GM23338 (cell line): Measurements from ENCODE around the gene C1QTNF4. TPM values are rescaled to one million over a fixed set of nuclear protein-coding genes. Genes with fewer than 3 reads are reported as not detected.

Source experiments
- ATAC-seq: fragments of 200-7000 bp; cut with Tn5 transposase; 3 replicates; pipeline ENCODE4 v1.9.1; 2020
- DNase-seq: peaks from one replicate; pipeline ENCODE4 v3.0.0-alpha.2; 2015; ENCODE audit warnings: low spot score
- H2AFZ ChIP-seq: fragments of 200-600 bp; sonication (generic); 2 replicates; pipeline ENCODE4 v1.8.0; 2016; ENCODE audit warnings: antibody characterized with exemption, mild to moderate bottlenecking, moderate library complexity
- H3F3A ChIP-seq: fragments of 200-600 bp; sonication (generic); replicated peaks from 2 replicates; pipeline ENCODE4 v1.8.0; 2017; ENCODE audit warnings: antibody characterized with exemption, mixed run types, low read depth
- H3K27ac ChIP-seq: fragments of 200-600 bp; sonication (generic); 2 replicates; pipeline ENCODE4 v1.6.1; 2016; ENCODE audit warnings: low read depth
- H3K27me3 ChIP-seq: fragments of 200-600 bp; sonication (generic); 2 replicates; pipeline ENCODE4 v1.8.0; 2016; ENCODE audit warnings: mild to moderate bottlenecking, mixed run types, moderate library complexity; ENCODE audit not compliant: insufficient read depth
- H3K36me3 ChIP-seq: fragments of 200-600 bp; sonication (generic); 2 replicates; pipeline ENCODE4 v1.8.0; 2016; ENCODE audit warnings: mild to moderate bottlenecking; ENCODE audit not compliant: insufficient read depth
- H3K4me1 ChIP-seq: fragments of 200-600 bp; sonication (generic); 2 replicates; pipeline ENCODE4 v1.8.0; 2016; ENCODE audit warnings: mild to moderate bottlenecking, moderate library complexity; ENCODE audit not compliant: insufficient read depth
- H3K4me2 ChIP-seq: fragments of 200-600 bp; sonication (generic); 2 replicates; pipeline ENCODE4 v1.7.1; 2017; ENCODE audit warnings: mixed run types
- H3K4me3 ChIP-seq: fragments of 200-600 bp; sonication (generic); 2 replicates; pipeline ENCODE4 v1.6.1; 2016; ENCODE audit warnings: mixed run types
- H3K79me2 ChIP-seq: fragments of 200-600 bp; sonication (generic); replicated peaks from 2 replicates; pipeline ENCODE4 v1.8.0; 2017; ENCODE audit warnings: mild to moderate bottlenecking; ENCODE audit not compliant: insufficient read depth
- H3K9me2 ChIP-seq: fragments of 200-600 bp; sonication (generic); 2 replicates; pipeline ENCODE4 v1.8.0; 2017; ENCODE audit not compliant: insufficient read depth
- H4K20me1 ChIP-seq: fragments of 200-600 bp; sonication (generic); replicated peaks from 2 replicates; pipeline ENCODE4 v1.8.0; 2017; ENCODE audit warnings: mild to moderate bottlenecking; ENCODE audit not compliant: insufficient read depth
- H3K27ac Mint-ChIP-seq: 2 replicates; pipeline ENCODE4 v1.8.0; 2020; ENCODE audit warnings: inconsistent platforms, mild to moderate bottlenecking, moderate library complexity, mixed read lengths
- H3K27me3 Mint-ChIP-seq: 3 replicates; pipeline ENCODE4 v1.8.0; 2022; ENCODE audit warnings: low read depth, mild to moderate bottlenecking, moderate library complexity, mixed read lengths, inconsistent platforms; ENCODE audit not compliant: insufficient read depth, poor library complexity
- H3K36me3 Mint-ChIP-seq: 3 replicates; pipeline ENCODE4 v1.8.0; 2021; ENCODE audit warnings: low read depth, mild to moderate bottlenecking, inconsistent platforms, moderate library complexity, mixed read lengths
- H3K4me1 Mint-ChIP-seq: 3 replicates; pipeline ENCODE4 v1.8.0; 2020; ENCODE audit warnings: mild to moderate bottlenecking, inconsistent platforms, mixed read lengths
- H3K4me3 Mint-ChIP-seq: 3 replicates; pipeline ENCODE4 v1.8.0; 2021; ENCODE audit warnings: moderate library complexity, mild to moderate bottlenecking, inconsistent platforms, mixed read lengths
- H3K9me3 Mint-ChIP-seq: 3 replicates; pipeline ENCODE4 v1.8.0; 2020; ENCODE audit warnings: moderate library complexity, mild to moderate bottlenecking, inconsistent platforms, mixed read lengths
- CREB1 ChIP-seq: fragments of 250-450 bp; sonication (Bioruptor Pico); IDR thresholded peaks from 2 replicates; pipeline ENCODE4 v1.5.0; 2020; ENCODE audit warnings: low read depth, mild to moderate bottlenecking, moderate library complexity
- EZH2 ChIP-seq: fragments of 200-600 bp; sonication (generic); IDR thresholded peaks from one replicate; pipeline ENCODE4 v1.8.0; 2017; ENCODE audit warnings: antibody characterized with exemption, mild to moderate bottlenecking, low read depth; ENCODE audit not compliant: unreplicated experiment
- EZH2phosphoT487 ChIP-seq: fragments of 200-600 bp; sonication (generic); IDR thresholded peaks from one replicate; pipeline ENCODE4 v1.8.1; 2018; ENCODE audit warnings: antibody characterized with exemption; ENCODE audit not compliant: unreplicated experiment
- JUNB ChIP-seq: IDR thresholded peaks from one replicate; pipeline ENCODE4 v1.6.1; 2016; ENCODE audit warnings: antibody characterized with exemption; ENCODE audit not compliant: unreplicated experiment
- NANOG ChIP-seq: IDR thresholded peaks from 2 replicates; pipeline ENCODE4 v1.6.1; 2016; ENCODE audit warnings: antibody characterized with exemption, borderline replicate concordance
- POLR2AphosphoS5 ChIP-seq: IDR thresholded peaks from 2 replicates; pipeline ENCODE4 v1.6.1; 2016; ENCODE audit warnings: antibody characterized with exemption, low read depth
- STAT1 ChIP-seq: IDR thresholded peaks from one replicate; pipeline ENCODE4 v1.6.1; 2016; ENCODE audit warnings: antibody characterized with exemption; ENCODE audit not compliant: unreplicated experiment
- ZNF114 ChIP-seq: fragments of 250-450 bp; sonication (Bioruptor Pico); IDR thresholded peaks from 2 replicates; pipeline ENCODE4 v1.5.0; 2020; ENCODE audit warnings: mild to moderate bottlenecking, moderate library complexity
- ZNF331 ChIP-seq: fragments of 250-450 bp; sonication (Bioruptor Pico); IDR thresholded peaks from 2 replicates; pipeline ENCODE4 v1.5.0; 2020; ENCODE audit warnings: low read depth, mild to moderate bottlenecking, moderate library complexity
- polyA plus RNA-seq: library from polyadenylated mRNA; unstranded; fragments of >200 nt; fragmentation: Nextera tagmentation; extraction: Ambion mirVana; gene quantifications from 2 replicates; pipeline ENCODE4 v1.2.1, GENCODE V29; 2016
- total RNA-seq: library from RNA; depleted of rRNA; stranded (reverse); fragments of >200 nt; shearing (Covaris generic); gene quantifications from 2 replicates; pipeline ENCODE4 v1.2.3, GENCODE V29; 2014
- TF ChIP-seq, protein P1 (sequence below): IDR thresholded peaks from 2 replicates; pipeline ENCODE4 v1.6.1; 2016; ENCODE audit warnings: antibody characterized with exemption
- TF ChIP-seq, protein P2 (sequence below), 2 experiments: fragments of 200-600 bp in 1 of 2; sonication (generic) in 1 of 2; conservative IDR thresholded peaks; 2 replicates each; pipeline versions ENCODE4 v1.5.1 to v1.6.1; 2016 to 2017; ENCODE audit warnings: antibody characterized with exemption in 2 of 2, low read depth in 2 of 2, mild to moderate bottlenecking in 2 of 2, moderate library complexity in 1 of 2
- TF ChIP-seq, protein P3 (sequence below): fragments of 250-450 bp; sonication (Bioruptor Pico); IDR thresholded peaks from 2 replicates; pipeline ENCODE4 v1.5.0; 2020; ENCODE audit warnings: mild to moderate bottlenecking, moderate library complexity

The C1QTNF4 gene
- total and polyA plus RNA-seq, 2 experiments from 2014 or later, result 5.2 to 6.6 TPM

DNA sequence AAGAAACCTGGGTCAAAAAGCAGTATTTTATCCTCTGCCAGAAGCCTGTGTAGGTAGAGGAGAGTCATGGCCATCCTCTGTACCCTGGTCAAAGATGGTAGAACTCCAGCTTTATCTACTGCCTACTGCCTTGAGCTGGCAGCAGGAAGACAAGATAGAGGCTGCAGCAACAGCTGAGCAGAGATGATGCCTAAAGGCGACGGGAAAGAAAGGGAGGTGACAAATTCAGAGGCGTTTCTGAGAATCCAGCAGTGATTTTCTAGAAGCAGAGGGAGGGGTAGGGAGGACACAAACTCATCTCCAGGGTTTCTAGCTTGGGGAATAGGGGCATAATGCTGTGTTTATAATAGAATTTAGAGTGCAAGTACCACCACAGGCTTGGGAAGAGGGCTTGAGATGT lies 15.5 kb upstream of the C1QTNF4 start:
- ATAC-seq (no peak), DNase-seq (no peak)
- no peak for TF ChIP-seq EZH2
- no peak for TF ChIP-seq ZNF331
- no peak for TF ChIP-seq JUNB
- no peak for TF ChIP-seq CREB1 (CRISPR knock-in tag)
- no peak for TF ChIP-seq ZNF114
- TF ChIP-seq, protein P1, sequence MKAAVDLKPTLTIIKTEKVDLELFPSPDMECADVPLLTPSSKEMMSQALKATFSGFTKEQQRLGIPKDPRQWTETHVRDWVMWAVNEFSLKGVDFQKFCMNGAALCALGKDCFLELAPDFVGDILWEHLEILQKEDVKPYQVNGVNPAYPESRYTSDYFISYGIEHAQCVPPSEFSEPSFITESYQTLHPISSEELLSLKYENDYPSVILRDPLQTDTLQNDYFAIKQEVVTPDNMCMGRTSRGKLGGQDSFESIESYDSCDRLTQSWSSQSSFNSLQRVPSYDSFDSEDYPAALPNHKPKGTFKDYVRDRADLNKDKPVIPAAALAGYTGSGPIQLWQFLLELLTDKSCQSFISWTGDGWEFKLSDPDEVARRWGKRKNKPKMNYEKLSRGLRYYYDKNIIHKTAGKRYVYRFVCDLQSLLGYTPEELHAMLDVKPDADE, result no peak
- TF ChIP-seq, protein P2, sequence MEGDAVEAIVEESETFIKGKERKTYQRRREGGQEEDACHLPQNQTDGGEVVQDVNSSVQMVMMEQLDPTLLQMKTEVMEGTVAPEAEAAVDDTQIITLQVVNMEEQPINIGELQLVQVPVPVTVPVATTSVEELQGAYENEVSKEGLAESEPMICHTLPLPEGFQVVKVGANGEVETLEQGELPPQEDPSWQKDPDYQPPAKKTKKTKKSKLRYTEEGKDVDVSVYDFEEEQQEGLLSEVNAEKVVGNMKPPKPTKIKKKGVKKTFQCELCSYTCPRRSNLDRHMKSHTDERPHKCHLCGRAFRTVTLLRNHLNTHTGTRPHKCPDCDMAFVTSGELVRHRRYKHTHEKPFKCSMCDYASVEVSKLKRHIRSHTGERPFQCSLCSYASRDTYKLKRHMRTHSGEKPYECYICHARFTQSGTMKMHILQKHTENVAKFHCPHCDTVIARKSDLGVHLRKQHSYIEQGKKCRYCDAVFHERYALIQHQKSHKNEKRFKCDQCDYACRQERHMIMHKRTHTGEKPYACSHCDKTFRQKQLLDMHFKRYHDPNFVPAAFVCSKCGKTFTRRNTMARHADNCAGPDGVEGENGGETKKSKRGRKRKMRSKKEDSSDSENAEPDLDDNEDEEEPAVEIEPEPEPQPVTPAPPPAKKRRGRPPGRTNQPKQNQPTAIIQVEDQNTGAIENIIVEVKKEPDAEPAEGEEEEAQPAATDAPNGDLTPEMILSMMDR (conservative IDR thresholded peaks at IDR 0.05; ENCODE audit: low read depth in 2 of 2), result no peak
- TF ChIP-seq EZH2phosphoT487, result no peak

DNA sequence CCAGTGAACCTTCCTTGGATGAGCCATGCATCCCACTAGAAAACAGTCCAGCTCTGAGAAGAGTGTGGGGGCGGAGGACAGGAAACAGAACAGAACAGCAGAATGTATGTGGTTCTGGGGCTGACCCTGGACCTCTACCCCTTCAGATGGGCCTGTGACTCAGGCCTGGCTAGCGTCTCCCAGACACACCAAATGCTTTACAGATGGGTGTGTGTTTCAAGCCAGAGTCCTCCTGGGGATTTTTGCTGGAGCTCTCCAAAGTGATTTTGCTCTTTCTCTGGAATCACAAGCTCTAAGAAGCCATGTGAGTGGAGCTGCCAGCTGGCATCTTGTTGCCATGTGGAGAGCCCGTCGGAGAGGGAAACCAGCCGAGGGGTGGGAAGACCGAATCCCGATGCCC lies 13.2 kb upstream of the C1QTNF4 start:
- H3K9me3 Mint-ChIP-seq, result no peaks in the 10 kb centered on the region
- H3K36me3 Mint-ChIP-seq, result no peaks in the 10 kb centered on the region
- ATAC-seq, result no peak
- Histone ChIP-seq H3F3A (no peaks in the 10 kb centered on the region), H4K20me1 (no peaks in the 10 kb centered on the region; the same call in 1 of the 2 replicates), H3K79me2 (no peaks in the 10 kb centered on the region), H3K4me1 (no peaks in the 10 kb centered on the region), H3K36me3 (no peaks in the 10 kb centered on the region), H3K27me3 (no peaks in the 10 kb centered on the region), H2AFZ (no peak overlapping the region), H3K9me2 (no peaks in the 10 kb centered on the region), H3K4me2 (no peak overlapping the region), H3K4me3 (no peak overlapping the region), H3K27ac (no peak overlapping the region)
- DNase-seq, result no peak
- H3K27ac Mint-ChIP-seq, result no peak overlapping the region
- peaks cover 5% of the 10 kb centered on the region for H3K27me3 Mint-ChIP-seq
- peaks cover 2% of the 10 kb centered on the region; the same call in 2 of the 3 replicates for H3K4me1 Mint-ChIP-seq
- H3K4me3 Mint-ChIP-seq, result no peak overlapping the region
- TF ChIP-seq, protein P3, sequence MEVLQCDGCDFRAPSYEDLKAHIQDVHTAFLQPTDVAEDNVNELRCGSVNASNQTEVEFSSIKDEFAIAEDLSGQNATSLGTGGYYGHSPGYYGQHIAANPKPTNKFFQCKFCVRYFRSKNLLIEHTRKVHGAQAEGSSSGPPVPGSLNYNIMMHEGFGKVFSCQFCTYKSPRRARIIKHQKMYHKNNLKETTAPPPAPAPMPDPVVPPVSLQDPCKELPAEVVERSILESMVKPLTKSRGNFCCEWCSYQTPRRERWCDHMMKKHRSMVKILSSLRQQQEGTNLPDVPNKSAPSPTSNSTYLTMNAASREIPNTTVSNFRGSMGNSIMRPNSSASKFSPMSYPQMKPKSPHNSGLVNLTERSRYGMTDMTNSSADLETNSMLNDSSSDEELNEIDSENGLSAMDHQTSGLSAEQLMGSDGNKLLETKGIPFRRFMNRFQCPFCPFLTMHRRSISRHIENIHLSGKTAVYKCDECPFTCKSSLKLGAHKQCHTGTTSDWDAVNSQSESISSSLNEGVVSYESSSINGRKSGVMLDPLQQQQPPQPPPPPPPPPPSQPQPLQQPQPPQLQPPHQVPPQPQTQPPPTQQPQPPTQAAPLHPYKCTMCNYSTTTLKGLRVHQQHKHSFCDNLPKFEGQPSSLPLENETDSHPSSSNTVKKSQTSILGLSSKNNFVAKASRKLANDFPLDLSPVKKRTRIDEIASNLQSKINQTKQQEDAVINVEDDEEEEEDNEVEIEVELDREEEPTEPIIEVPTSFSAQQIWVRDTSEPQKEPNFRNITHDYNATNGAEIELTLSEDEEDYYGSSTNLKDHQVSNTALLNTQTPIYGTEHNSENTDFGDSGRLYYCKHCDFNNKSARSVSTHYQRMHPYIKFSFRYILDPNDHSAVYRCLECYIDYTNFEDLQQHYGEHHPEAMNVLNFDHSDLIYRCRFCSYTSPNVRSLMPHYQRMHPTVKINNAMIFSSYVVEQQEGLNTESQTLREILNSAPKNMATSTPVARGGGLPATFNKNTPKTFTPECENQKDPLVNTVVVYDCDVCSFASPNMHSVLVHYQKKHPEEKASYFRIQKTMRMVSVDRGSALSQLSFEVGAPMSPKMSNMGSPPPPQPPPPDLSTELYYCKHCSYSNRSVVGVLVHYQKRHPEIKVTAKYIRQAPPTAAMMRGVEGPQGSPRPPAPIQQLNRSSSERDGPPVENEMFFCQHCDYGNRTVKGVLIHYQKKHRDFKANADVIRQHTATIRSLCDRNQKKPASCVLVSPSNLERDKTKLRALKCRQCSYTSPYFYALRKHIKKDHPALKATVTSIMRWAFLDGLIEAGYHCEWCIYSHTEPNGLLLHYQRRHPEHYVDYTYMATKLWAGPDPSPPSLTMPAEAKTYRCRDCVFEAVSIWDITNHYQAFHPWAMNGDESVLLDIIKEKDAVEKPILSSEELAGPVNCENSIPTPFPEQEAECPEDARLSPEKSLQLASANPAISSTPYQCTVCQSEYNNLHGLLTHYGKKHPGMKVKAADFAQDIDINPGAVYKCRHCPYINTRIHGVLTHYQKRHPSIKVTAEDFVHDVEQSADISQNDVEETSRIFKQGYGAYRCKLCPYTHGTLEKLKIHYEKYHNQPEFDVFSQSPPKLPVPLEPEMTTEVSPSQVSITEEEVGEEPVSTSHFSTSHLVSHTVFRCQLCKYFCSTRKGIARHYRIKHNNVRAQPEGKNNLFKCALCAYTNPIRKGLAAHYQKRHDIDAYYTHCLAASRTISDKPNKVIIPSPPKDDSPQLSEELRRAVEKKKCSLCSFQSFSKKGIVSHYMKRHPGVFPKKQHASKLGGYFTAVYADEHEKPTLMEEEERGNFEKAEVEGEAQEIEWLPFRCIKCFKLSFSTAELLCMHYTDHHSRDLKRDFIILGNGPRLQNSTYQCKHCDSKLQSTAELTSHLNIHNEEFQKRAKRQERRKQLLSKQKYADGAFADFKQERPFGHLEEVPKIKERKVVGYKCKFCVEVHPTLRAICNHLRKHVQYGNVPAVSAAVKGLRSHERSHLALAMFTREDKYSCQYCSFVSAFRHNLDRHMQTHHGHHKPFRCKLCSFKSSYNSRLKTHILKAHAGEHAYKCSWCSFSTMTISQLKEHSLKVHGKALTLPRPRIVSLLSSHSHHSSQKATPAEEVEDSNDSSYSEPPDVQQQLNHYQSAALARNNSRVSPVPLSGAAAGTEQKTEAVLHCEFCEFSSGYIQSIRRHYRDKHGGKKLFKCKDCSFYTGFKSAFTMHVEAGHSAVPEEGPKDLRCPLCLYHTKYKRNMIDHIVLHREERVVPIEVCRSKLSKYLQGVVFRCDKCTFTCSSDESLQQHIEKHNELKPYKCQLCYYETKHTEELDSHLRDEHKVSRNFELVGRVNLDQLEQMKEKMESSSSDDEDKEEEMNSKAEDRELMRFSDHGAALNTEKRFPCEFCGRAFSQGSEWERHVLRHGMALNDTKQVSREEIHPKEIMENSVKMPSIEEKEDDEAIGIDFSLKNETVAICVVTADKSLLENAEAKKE (CRISPR knock-in tag), result no peak
- TF ChIP-seq ZNF331, result no peak
- TF ChIP-seq ZNF114, result no peak
- no peak for TF ChIP-seq POLR2AphosphoS5
- TF ChIP-seq, protein P2 (conservative IDR thresholded peaks at IDR 0.05; ENCODE audit: low read depth in 2 of 2), result no peak
- TF ChIP-seq NANOG, result no peak
- no peak for TF ChIP-seq STAT1

More for the DNA sequence above, 15.5 kb upstream of the C1QTNF4 start:
- H2AFZ ChIP-seq, result no peak overlapping the region
- H3F3A ChIP-seq, result no peaks in the 10 kb centered on the region
- H3K4me1 ChIP-seq, result no peaks in the 10 kb centered on the region
- H3K27ac ChIP-seq, result no peak overlapping the region
- H3K79me2 ChIP-seq, result no peaks in the 10 kb centered on the region
- H3K9me2 ChIP-seq, result no peaks in the 10 kb centered on the region
- no peaks in the 10 kb centered on the region for H3K9me3 Mint-ChIP-seq
- H3K4me3 ChIP-seq, result no peak overlapping the region
- peaks cover 5% of the 10 kb centered on the region for H3K27me3 Mint-ChIP-seq
- H3K36me3 Mint-ChIP-seq, result no peaks in the 10 kb centered on the region
- H3K27me3 ChIP-seq, result no peaks in the 10 kb centered on the region
- no peaks in the 10 kb centered on the region; the same call in 1 of the 2 replicates for H4K20me1 ChIP-seq
- no peak overlapping the region for H3K4me2 ChIP-seq
- no peak overlapping the region for H3K27ac Mint-ChIP-seq
- H3K36me3 ChIP-seq, result no peaks in the 10 kb centered on the region
- peaks cover 2% of the 10 kb centered on the region; the same call in 2 of the 3 replicates for H3K4me1 Mint-ChIP-seq
- no peak overlapping the region for H3K4me3 Mint-ChIP-seq
